IMR-90 (cell line): ENCODE results near the gene LENEP. TPM values are rescaled to one million over a fixed set of nuclear protein-coding genes. Genes with fewer than 3 reads are reported as not detected.
A peak's percentile ranks its signal among the peaks of the same experiment; 100 is the strongest.

Experiments
- ATAC-seq: fragments of 200-7000 bp; cut with Tn5 transposase; 2 replicates; pipeline ENCODE4 v1.9.1; 2020; ENCODE audit warnings: low read depth, mild to moderate bottlenecking, moderate library complexity
- BruUV-seq: library from RNA; stranded (reverse); fragments of 400-500 nt; replicated peaks from 2 replicates; lab custom pipeline; 2021; lab: Mats Ljungman, UMichigan
- CTCF ChIA-PET: fragments of 300-600 bp; formaldehyde crosslinking; extraction: SDS; loops from one replicate; lab custom pipeline; 2021; ENCODE audit warnings: antibody characterized with exemption; lab: Yijun Ruan, JAX
- POLR2A ChIA-PET: fragments of 300-600 bp; sonication (Branson Sonifier 250); formaldehyde crosslinking; loops from one replicate; lab custom pipeline; 2022; ENCODE audit warnings: antibody characterized with exemption; ENCODE audit not compliant: unreplicated experiment; lab: Charles Lee
- DNase-seq: peaks from one replicate; pipeline ENCODE4 v3.0.0; 2013
- H2AFZ ChIP-seq: replicated peaks from 2 replicates; pipeline ENCODE3; 2013; ENCODE audit warnings: low read length, mild to moderate bottlenecking; ENCODE audit not compliant: poor library complexity
- H2AK5ac ChIP-seq: 2 replicates; pipeline ENCODE4 v1.6.1; 2013; ENCODE audit warnings: low read depth, low read length, inconsistent platforms
- H2AK9ac ChIP-seq: replicated peaks from 2 replicates; pipeline ENCODE3; 2013; ENCODE audit warnings: mild to moderate bottlenecking, low read depth, low read length, moderate library complexity; ENCODE audit not compliant: poor library complexity
- H2BK120ac ChIP-seq: 2 replicates; pipeline ENCODE4 v1.6.1; 2013; ENCODE audit warnings: low read depth, low read length, inconsistent platforms
- H2BK15ac ChIP-seq: 3 replicates; pipeline ENCODE4 v1.6.1; 2013; ENCODE audit warnings: low read depth, low read length, inconsistent platforms
- H2BK20ac ChIP-seq: 2 replicates; pipeline ENCODE4 v1.6.1; 2013; ENCODE audit warnings: low read depth, mild to moderate bottlenecking, inconsistent platforms, low read length, moderate library complexity
- H2BK5ac ChIP-seq: 2 replicates; pipeline ENCODE4 v1.6.1; 2013; ENCODE audit warnings: mild to moderate bottlenecking, low read depth, low read length, inconsistent platforms; ENCODE audit not compliant: poor library complexity, severe bottlenecking
- H3K14ac ChIP-seq: replicated peaks from 2 replicates; pipeline ENCODE4 v1.6.1; 2013; ENCODE audit warnings: low read depth, low read length, inconsistent platforms
- H3K18ac ChIP-seq: 2 replicates; pipeline ENCODE4 v1.6.1; 2013; ENCODE audit warnings: low read depth, low read length, control low read depth
- H3K23ac ChIP-seq: 2 replicates; pipeline ENCODE4 v1.6.1; 2013; ENCODE audit warnings: low read depth, low read length, inconsistent platforms
- H3K27ac ChIP-seq: 2 replicates; pipeline ENCODE4 v1.5.1; 2013; ENCODE audit warnings: mild to moderate bottlenecking, control low read depth, low read length; ENCODE audit not compliant: insufficient read depth
- H3K27me3 ChIP-seq: 2 replicates; pipeline ENCODE4 v1.6.1; 2013; ENCODE audit warnings: low read length; ENCODE audit not compliant: control insufficient read depth, insufficient read depth
- H3K36me3 ChIP-seq: 2 replicates; pipeline ENCODE4 v1.6.1; 2013; ENCODE audit warnings: low read length, mixed read lengths; ENCODE audit not compliant: control insufficient read depth, insufficient read depth
- H3K4ac ChIP-seq: 2 replicates; pipeline ENCODE4 v1.6.1; 2013; ENCODE audit warnings: low read depth, low read length, inconsistent platforms
- H3K4me1 ChIP-seq: 2 replicates; pipeline ENCODE4 v1.6.1; 2013; ENCODE audit warnings: low read length, mixed read lengths; ENCODE audit not compliant: control insufficient read depth, insufficient read depth
- H3K4me2 ChIP-seq: 2 replicates; pipeline ENCODE4 v1.6.1; 2013; ENCODE audit warnings: low read depth, mild to moderate bottlenecking, control low read depth, low read length, moderate library complexity
- H3K4me3 ChIP-seq: 2 replicates; pipeline ENCODE4 v1.5.1; 2013; ENCODE audit warnings: low read depth, mild to moderate bottlenecking, control low read depth, low read length, moderate library complexity; ENCODE audit not compliant: insufficient read depth
- H3K56ac ChIP-seq: 2 replicates; pipeline ENCODE4 v1.6.1; 2013; ENCODE audit warnings: low read length, inconsistent platforms; ENCODE audit not compliant: insufficient read depth; ENCODE audit errors: extremely low read depth
- H3K79me1 ChIP-seq, 2 experiments: 2 replicates each; pipeline ENCODE4 v1.6.1; 2013; ENCODE audit warnings: low read length in 2 of 2, inconsistent platforms in 1 of 2, low read depth in 1 of 2
- H3K9ac ChIP-seq: 2 replicates; pipeline ENCODE4 v1.6.1; 2013; ENCODE audit warnings: low read depth, low read length, control low read depth
- H3K9me1 ChIP-seq: 2 replicates; pipeline ENCODE4 v1.6.1; 2013; ENCODE audit warnings: low read length, inconsistent platforms; ENCODE audit not compliant: insufficient read depth
- H3K9me3 ChIP-seq: 2 replicates; pipeline ENCODE4 v1.6.1; 2013; ENCODE audit warnings: low read length; ENCODE audit not compliant: control insufficient read depth, insufficient read depth
- H4K20me1 ChIP-seq: 2 replicates; pipeline ENCODE4 v1.6.1; 2013; ENCODE audit warnings: low read length, inconsistent platforms; ENCODE audit not compliant: insufficient read depth
- H4K5ac ChIP-seq: 2 replicates; pipeline ENCODE4 v1.6.1; 2013; ENCODE audit warnings: mild to moderate bottlenecking, low read depth, low read length, control low read depth
- H4K8ac ChIP-seq, 2 experiments: 2 replicates each; pipeline ENCODE4 v1.6.1; 2013; ENCODE audit warnings: low read depth in 2 of 2, low read length in 2 of 2, control low read depth in 1 of 2, inconsistent platforms in 1 of 2
- H4K91ac ChIP-seq: 2 replicates; pipeline ENCODE4 v1.6.1; 2013; ENCODE audit warnings: low read depth, low read length, inconsistent platforms; ENCODE audit not compliant: insufficient read depth
- BHLHE40 ChIP-seq: fragments of 150-350 bp; IDR thresholded peaks from 2 replicates; pipeline ENCODE4 v1.6.1; 2016; ENCODE audit warnings: mild to moderate bottlenecking, low read depth, low read length
- MAFK ChIP-seq: IDR thresholded peaks from 2 replicates; pipeline ENCODE4 v1.6.1; 2012; ENCODE audit warnings: low read depth, low read length, improper control_type of control experiment
- MXI1 ChIP-seq: IDR thresholded peaks from 2 replicates; pipeline ENCODE4 v1.6.1; 2012; ENCODE audit warnings: low read depth, mild to moderate bottlenecking, low read length, moderate library complexity, borderline replicate concordance
- NFE2L2 ChIP-seq: fragments of 150-350 bp; IDR thresholded peaks from 2 replicates; pipeline ENCODE4 v1.6.1; 2016; ENCODE audit warnings: low read depth, mild to moderate bottlenecking, low read length
- RCOR1 ChIP-seq: IDR thresholded peaks from 2 replicates; pipeline ENCODE4 v1.6.1; 2012; ENCODE audit warnings: mild to moderate bottlenecking, low read length, improper control_type of control experiment; ENCODE audit not compliant: insufficient replicate concordance
- WGBS, 2 experiments: methylation state at CpG; one replicate each; pipeline versions ENCODE4 v1.1.5 to v1.1.7; 2013; ENCODE audit warnings: missing lambda C conversion rate in 2 of 2; ENCODE audit not compliant: insufficient read length in 1 of 2; ENCODE audit errors: extremely low coverage in 2 of 2; 5-methylcytosine and 5-hydroxymethylcytosine counted together
- dilution Hi-C: fragments of 300-500 bp; cut with HindIII; formaldehyde crosslinking; loops from one replicate; pipeline ENCODE4 v1.14.3; 2018; ENCODE audit warnings: low sequenced_read_pairs; ENCODE audit not compliant: unreplicated experiment
- in situ Hi-C: fragments of 300-500 bp; cut with MboI; formaldehyde crosslinking; loops from 3 replicates; pipeline ENCODE4 v1.14.3; 2019; ENCODE audit warnings: low sequenced_read_pairs, inconsistent platforms, mixed read lengths
- intact Hi-C: fragments of 100-400 bp; cut with micrococcal nuclease; formaldehyde crosslinking; loops from 2 replicates; pipeline ENCODE4 v1.10.0; 2022
- polyA plus RNA-seq, 3 experiments: library from polyadenylated mRNA; depleted of rRNA; stranded (reverse); fragments of >200 nt; gene quantifications; 2 replicates each; pipeline ENCODE4 v1.2.3, GENCODE V29; 2012; ENCODE audit warnings: low replicate concordance in 1 of 3
- total RNA-seq: library from RNA; depleted of rRNA; stranded (reverse); fragments of >200 nt; gene quantifications from 2 replicates; pipeline ENCODE4 v1.2.3, GENCODE V29; 2012
- TF ChIP-seq, protein P1 (sequence below): fragments of 150-350 bp; IDR thresholded peaks from 2 replicates; pipeline ENCODE4 v1.6.1; 2016; ENCODE audit warnings: low read depth, mild to moderate bottlenecking, low read length, moderate library complexity, borderline replicate concordance

The LENEP gene
- total and polyA plus RNA-seq, 2 of the 4 experiments (the other 2 are of a cell fraction): not detected

DNA sequence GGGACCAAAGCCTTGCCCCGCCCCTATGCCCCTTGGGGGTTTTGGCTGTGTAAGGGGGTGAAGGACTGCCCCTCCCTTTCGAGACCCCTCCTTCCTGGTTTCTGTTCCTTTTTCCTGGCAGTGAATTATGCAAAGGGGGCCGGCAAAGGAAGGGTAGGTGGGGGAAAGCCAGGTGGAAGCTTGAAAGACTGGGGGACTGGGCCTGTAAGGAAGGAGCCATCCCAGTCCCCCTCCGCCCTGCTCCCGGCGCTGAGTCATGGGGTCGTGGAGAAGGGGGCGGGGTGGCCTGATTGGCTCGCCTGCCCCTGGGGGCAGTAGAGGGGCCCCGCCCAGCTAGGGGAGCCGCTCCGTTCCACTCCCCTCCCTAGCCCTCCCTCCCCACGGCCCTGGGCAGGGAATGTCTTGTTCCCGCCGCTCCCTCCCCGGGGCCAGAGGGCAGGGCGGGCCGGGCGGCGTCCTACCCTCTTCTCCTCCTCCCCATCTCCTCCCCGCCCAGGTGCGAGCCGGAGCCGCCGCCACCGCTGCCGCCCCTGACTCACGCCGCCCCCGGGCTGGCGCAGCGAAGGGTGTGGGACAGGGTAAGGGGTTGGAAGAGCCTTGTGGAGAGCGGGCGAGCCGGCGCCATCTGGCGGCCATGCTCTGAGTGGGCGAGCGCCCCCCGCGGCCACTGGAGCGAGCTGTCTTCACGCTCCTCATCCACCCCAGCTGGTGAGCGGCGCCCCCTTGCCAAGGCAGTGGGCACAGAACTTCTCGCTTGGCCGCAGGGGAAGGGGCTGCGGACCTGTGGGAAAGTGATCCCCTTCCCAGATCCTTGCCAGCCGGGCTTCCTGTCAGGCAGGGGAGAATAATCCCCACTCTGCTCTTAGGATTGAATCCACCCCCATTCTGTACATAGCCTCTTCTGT lies 23.9 kb downstream of the LENEP start (continued):
- TF ChIP-seq MXI1: peak; percentile 73; the same call in 1 of the 2 replicates
- TF ChIP-seq BHLHE40: 0 out of 2 replicates have a peak, but pooled peaks have one; percentile 34
- peak; percentile 32 for TF ChIP-seq RCOR1

DNA sequence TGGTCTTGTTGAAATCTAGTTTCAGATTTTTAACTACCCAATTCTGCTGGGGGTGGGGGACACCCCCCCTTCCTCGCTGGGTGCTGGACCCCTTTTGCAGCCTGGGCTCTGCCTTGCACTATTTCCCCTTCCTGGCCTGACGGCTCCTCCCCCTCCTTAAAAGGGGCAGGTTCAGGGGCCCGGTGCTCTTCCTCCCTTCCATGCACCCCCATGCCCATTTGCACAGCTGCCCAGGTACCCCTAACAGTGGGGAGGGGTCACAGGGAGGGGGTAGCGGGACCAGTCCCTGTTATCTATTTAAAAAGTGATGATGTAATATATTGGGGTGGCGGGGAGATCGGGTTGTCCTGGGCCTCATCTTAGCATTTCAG lies 24.5 kb downstream of the LENEP start:
- TF ChIP-seq, protein P1, sequence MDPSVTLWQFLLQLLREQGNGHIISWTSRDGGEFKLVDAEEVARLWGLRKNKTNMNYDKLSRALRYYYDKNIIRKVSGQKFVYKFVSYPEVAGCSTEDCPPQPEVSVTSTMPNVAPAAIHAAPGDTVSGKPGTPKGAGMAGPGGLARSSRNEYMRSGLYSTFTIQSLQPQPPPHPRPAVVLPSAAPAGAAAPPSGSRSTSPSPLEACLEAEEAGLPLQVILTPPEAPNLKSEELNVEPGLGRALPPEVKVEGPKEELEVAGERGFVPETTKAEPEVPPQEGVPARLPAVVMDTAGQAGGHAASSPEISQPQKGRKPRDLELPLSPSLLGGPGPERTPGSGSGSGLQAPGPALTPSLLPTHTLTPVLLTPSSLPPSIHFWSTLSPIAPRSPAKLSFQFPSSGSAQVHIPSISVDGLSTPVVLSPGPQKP: no peak
- TF ChIP-seq MAFK: no peak
- no peak for TF ChIP-seq NFE2L2
- H2BK20ac ChIP-seq: no peak overlapping the region
- no peaks in the 10 kb centered on the region for H3K9me3 ChIP-seq
- peaks cover 0 to 10% of the 10 kb centered on the region in 2 experiments; a peak in 1 of 4 replicates for H3K79me1 ChIP-seq
- no peak overlapping the region for H3K4me3 ChIP-seq
- H4K91ac ChIP-seq: no peak overlapping the region
- in situ Hi-C loops: no loop called here
- H2BK120ac ChIP-seq: no peak overlapping the region
- DNase-seq: no peak
- 0% methylated on average over 1 of the region's 6 CpGs; no CpG with 5 or more reads in 1 of the 2 experiments for WGBS, 2 experiments
- H3K23ac ChIP-seq: no peak overlapping the region
- peaks cover 6% of the 10 kb centered on the region; the same call in 1 of the 2 replicates for H3K4me1 ChIP-seq
- H2BK5ac ChIP-seq: no peak overlapping the region
- peaks cover 5% of the 10 kb centered on the region for H4K20me1 ChIP-seq
- no peak overlapping the region for H3K27ac ChIP-seq
- peak overlapping the region; percentile 91 for H2AFZ ChIP-seq
- H2AK9ac ChIP-seq: peak overlapping the region; percentile 50
- ChIA-PET CTCF (interaction anchor here (1.0 to 2.3 kb wide), 6 partner anchors 11 to 49 kb away, joined by 3 to 7 read pairs (median 4); no protein-coding TSS in a partner anchor), POLR2A (interaction anchor here (0.6 kb wide), 1 partner anchor 62 kb away, joined by 7 read pairs; the partner anchor contains the start of gene PBXIP1)
- no peaks in the 10 kb centered on the region for H3K27me3 ChIP-seq
- peak overlapping the region; percentile 16; the same call in 1 of the 2 replicates for H3K14ac ChIP-seq
- H3K18ac ChIP-seq: no peak overlapping the region
- dilution Hi-C loops: no loop called here
- H3K36me3 ChIP-seq: peaks cover 22% of the 10 kb centered on the region
- peak overlapping the region; percentile 71 for H3K4me2 ChIP-seq
- H3K9me1 ChIP-seq: peaks cover 2% of the 10 kb centered on the region; the same call in 1 of the 2 replicates
- peak overlapping the region in 1 of 2 experiments; percentile 70; a peak in 2 of 4 replicates for H4K8ac ChIP-seq
- no peak overlapping the region for H4K5ac ChIP-seq
- intact Hi-C loops: loop anchor here (1.0 kb wide), 1 partner anchor 62 kb away; the partner anchor contains the start of gene PBXIP1
- no TSS peak for BruUV-seq
- H2AK5ac ChIP-seq: 0 out of 2 replicates have a peak overlapping the region, but pooled peaks have one; percentile 20
- H3K56ac ChIP-seq: no peak overlapping the region
- no peak for ATAC-seq
- no peak overlapping the region for H3K4ac ChIP-seq
- no peak overlapping the region for H2BK15ac ChIP-seq
- peak overlapping the region; percentile 50; the same call in 1 of the 2 replicates for H3K9ac ChIP-seq
